K562 (cell line): ENCODE data around the gene TMEM135. TPM values are rescaled to one million over a fixed set of nuclear protein-coding genes. Genes with fewer than 3 reads are reported as not detected.

Experiments
- ATF7 ChIP-seq: fragments of 450-650 bp; IDR thresholded peaks from 2 replicates; pipeline ENCODE4 v1.7.1; 2014; ENCODE audit warnings: mild to moderate bottlenecking, moderate library complexity
- BACH1 ChIP-seq: fragments of 200-800 bp; sonication (Bioruptor generic); IDR thresholded peaks from 2 replicates; pipeline ENCODE4 v1.6.1; 2016; ENCODE audit warnings: missing genetic modification characterization, missing compliant biosample characterization
- CBFA2T3 ChIP-seq: fragments of 450-650 bp; IDR thresholded peaks from 2 replicates; pipeline ENCODE4 v1.6.1; 2017
- FOXK2 ChIP-seq, 2 experiments: fragments of 450-650 bp; IDR thresholded peaks in 1 of 2; conservative IDR thresholded peaks in 1 of 2; 2 replicates each; pipeline ENCODE4 v1.6.1; 2016; ENCODE audit warnings: low read depth in 2 of 2, mild to moderate bottlenecking in 1 of 2
- HNRNPUL1 ChIP-seq: fragments of 200-400 bp; formaldehyde crosslinking; IDR thresholded peaks from 2 replicates; pipeline ENCODE4 v1.6.1; 2017; ENCODE audit warnings: low read length
- KDM1A ChIP-seq, 2 experiments: fragments of 450-650 bp; IDR thresholded peaks; 2 replicates each; pipeline ENCODE4 v1.6.1; 2016; ENCODE audit warnings: mild to moderate bottlenecking in 2 of 2
- NFE2 ChIP-seq: IDR thresholded peaks from 2 replicates; pipeline ENCODE4 v1.6.1; 2014; ENCODE audit warnings: antibody characterized with exemption, low read depth
- RBM14 ChIP-seq: fragments of 200-400 bp; formaldehyde crosslinking; IDR thresholded peaks from 2 replicates; pipeline ENCODE4 v1.6.1; 2018; ENCODE audit warnings: low read depth, mild to moderate bottlenecking, low read length, moderate library complexity, borderline replicate concordance; ENCODE audit not compliant: insufficient read depth
- RCOR1 ChIP-seq, 2 experiments: IDR thresholded peaks; 2 replicates each; pipeline ENCODE4 v1.6.1; 2012; ENCODE audit warnings: low read depth in 2 of 2, low read length in 2 of 2, borderline replicate concordance in 1 of 2, improper control_type of control experiment in 1 of 2
- ZBTB9 ChIP-seq: fragments of 450-650 bp; formaldehyde crosslinking; IDR thresholded peaks from 2 replicates; pipeline ENCODE4 v1.4.0; 2020; ENCODE audit warnings: mild to moderate bottlenecking, moderate library complexity
- ZC3H4 ChIP-seq: sonication (generic); formaldehyde crosslinking; IDR thresholded peaks from 2 replicates; pipeline ENCODE4 v1.9.0; 2021; ENCODE audit warnings: missing genetic modification reagents, borderline replicate concordance
- ZFP36 ChIP-seq: fragments of 150-350 bp; IDR thresholded peaks from 2 replicates; pipeline ENCODE4 v1.6.1; 2018; ENCODE audit warnings: low read length, low read depth; ENCODE audit not compliant: partially characterized antibody
- ZNF212 ChIP-seq: fragments of 450-650 bp; formaldehyde crosslinking; IDR thresholded peaks from 2 replicates; pipeline ENCODE4 v1.4.0; 2020; ENCODE audit warnings: mild to moderate bottlenecking
- ZNF232 ChIP-seq: sonication (generic); formaldehyde crosslinking; IDR thresholded peaks from 2 replicates; pipeline ENCODE4 v1.8.0; 2022; ENCODE audit warnings: mild to moderate bottlenecking, missing genetic modification reagents
- ZNF24 ChIP-seq: fragments of 450-650 bp; IDR thresholded peaks from 2 replicates; pipeline ENCODE4 v1.6.1; 2016
- ZNF263 ChIP-seq: sonication (generic); formaldehyde crosslinking; IDR thresholded peaks from 2 replicates; pipeline ENCODE4 v1.8.0; 2022; ENCODE audit warnings: mild to moderate bottlenecking, missing genetic modification reagents, borderline replicate concordance
- ZNF316 ChIP-seq: fragments of 450-650 bp; IDR thresholded peaks from 2 replicates; pipeline ENCODE4 v1.6.1; 2016
- polyA plus RNA-seq, 8 experiments: library from polyadenylated mRNA; depleted of rRNA in 4 of 8; stranded (reverse) in 5 of 8; unstranded in 3 of 8; fragments of >200 nt; fragmentation: Nextera tagmentation in 2 of 8; fragmentation: Illumina TruSeq in 1 of 8; extraction: Ambion mirVana in 2 of 8; extraction: Trizol in 1 of 8; gene quantifications; 2 replicates each; pipeline versions ENCODE4 v1.2.1 to v1.2.3, GENCODE V29; 2011 to 2014; ENCODE audit warnings: inconsistent platforms in 1 of 8, missing spikeins in 1 of 8
- total RNA-seq, 7 experiments: library from RNA; depleted of rRNA in 6 of 7; stranded (reverse); fragments of >200 nt in 6 of 7; fragmentation: Illumina TruSeq in 2 of 7; extraction: Trizol in 2 of 7; gene quantifications; 2 replicates each; pipeline versions ENCODE4 v1.2.1 to v1.2.3, GENCODE V29; 2011 to 2021; ENCODE audit warnings: low replicate concordance in 1 of 7
- TF ChIP-seq, protein P1 (sequence below): fragments of 250-450 bp; sonication (Bioruptor Pico); IDR thresholded peaks from 2 replicates; pipeline ENCODE4 v1.5.0; 2021; ENCODE audit warnings: mild to moderate bottlenecking, moderate library complexity
- TF ChIP-seq, protein P2 (sequence below): fragments of 450-650 bp; IDR thresholded peaks from 2 replicates; pipeline ENCODE4 v1.6.1; 2016; ENCODE audit warnings: mild to moderate bottlenecking
- TF ChIP-seq, protein P3 (sequence below): sonication (generic); formaldehyde crosslinking; IDR thresholded peaks from 2 replicates; pipeline ENCODE4 v1.8.1; 2022; ENCODE audit warnings: missing genetic modification reagents

Gene TMEM135
- total and polyA plus RNA-seq, 9 of the 15 experiments (the other 6 are each of a cell fraction or from before 2014, with no cell fraction given) = 17.3 to 53.6 (median 24.9) TPM

GRCh38 chr11:87036756-87037449 is 831 bp upstream of the TMEM135 start (continued):
- TF ChIP-seq ZNF212 = no peak
- TF ChIP-seq RBM14 = no peak
- peak; percentile 54 for TF ChIP-seq NFE2
- peak; percentile 59; the same call in 1 of the 2 replicates for TF ChIP-seq ZNF263
- peak; percentile 25; the same call in 1 of the 2 replicates for TF ChIP-seq BACH1 (tag)
- TF ChIP-seq, protein P1, sequence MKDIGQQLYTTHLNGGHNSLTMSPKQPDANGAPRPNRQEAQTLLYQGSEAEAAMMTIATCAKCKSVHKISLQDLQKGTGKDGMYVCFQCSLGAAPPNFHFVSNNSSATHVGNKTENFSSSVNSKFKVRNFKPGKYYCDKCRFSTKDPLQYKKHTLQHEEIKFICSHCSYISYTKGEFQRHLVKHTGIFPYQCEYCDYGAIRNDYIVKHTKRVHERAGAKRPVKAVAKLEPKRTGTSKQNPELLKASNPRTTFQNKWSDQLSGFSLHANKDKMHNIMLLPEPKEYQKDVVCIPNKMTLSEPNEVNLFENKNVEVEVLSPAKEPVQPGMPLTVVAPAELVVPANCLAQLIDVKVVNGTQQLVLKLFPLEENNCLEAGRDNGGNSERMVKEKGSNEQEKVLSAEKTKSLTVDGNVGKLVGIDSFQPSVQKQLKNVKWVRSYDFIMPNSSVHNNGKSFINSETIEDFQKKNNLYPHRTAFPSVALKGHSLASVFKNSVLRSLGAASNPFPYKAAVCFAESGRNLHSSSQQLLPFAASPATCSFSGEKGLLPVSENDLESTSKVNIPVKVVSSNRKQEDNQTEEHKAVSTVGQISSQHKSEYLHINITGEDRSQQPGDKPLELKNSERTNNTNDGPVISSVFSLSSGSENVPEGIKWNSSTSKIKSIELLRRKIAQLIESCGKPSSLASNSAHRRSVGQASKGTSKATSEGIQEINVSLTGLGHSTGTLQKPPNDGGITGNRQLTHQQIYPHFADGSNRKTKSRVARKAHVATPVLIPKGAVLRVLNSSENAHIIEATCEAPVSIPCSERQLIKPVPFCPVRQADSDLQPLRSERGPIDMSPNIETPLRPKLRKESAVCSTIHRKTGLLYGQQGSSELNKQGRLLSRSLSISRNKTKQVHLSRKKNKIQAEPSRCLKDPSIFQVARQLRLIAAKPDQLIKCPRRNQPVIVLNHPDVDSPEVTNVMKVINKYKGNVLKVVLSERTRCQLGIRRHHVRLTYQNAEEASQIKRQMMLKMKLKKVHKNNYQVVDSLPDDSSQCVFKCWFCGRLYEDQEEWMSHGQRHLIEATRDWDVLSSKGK = no peak
- TF ChIP-seq, protein P2, sequence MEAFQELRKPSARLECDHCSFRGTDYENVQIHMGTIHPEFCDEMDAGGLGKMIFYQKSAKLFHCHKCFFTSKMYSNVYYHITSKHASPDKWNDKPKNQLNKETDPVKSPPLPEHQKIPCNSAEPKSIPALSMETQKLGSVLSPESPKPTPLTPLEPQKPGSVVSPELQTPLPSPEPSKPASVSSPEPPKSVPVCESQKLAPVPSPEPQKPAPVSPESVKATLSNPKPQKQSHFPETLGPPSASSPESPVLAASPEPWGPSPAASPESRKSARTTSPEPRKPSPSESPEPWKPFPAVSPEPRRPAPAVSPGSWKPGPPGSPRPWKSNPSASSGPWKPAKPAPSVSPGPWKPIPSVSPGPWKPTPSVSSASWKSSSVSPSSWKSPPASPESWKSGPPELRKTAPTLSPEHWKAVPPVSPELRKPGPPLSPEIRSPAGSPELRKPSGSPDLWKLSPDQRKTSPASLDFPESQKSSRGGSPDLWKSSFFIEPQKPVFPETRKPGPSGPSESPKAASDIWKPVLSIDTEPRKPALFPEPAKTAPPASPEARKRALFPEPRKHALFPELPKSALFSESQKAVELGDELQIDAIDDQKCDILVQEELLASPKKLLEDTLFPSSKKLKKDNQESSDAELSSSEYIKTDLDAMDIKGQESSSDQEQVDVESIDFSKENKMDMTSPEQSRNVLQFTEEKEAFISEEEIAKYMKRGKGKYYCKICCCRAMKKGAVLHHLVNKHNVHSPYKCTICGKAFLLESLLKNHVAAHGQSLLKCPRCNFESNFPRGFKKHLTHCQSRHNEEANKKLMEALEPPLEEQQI = 0 out of 2 replicates have a peak, but pooled peaks have one; percentile 20
- TF ChIP-seq KDM1A (IDR thresholded peaks at IDR 0.05) = peak; percentile 24 to 26; a peak in 1 of 4 replicates
- no peak for TF ChIP-seq ATF7
- peak; percentile 47; the same call in 1 of the 2 replicates for TF ChIP-seq CBFA2T3
- no peak for TF ChIP-seq ZBTB9 (CRISPR knock-in tag)
- 0 out of 4 replicates have a peak, but pooled peaks of 1 of the 2 experiments have one; percentile 8 for TF ChIP-seq FOXK2 (conservative IDR thresholded peaks at IDR 0.05 in 1 of 2, IDR thresholded peaks at IDR 0.05 in 1 of 2; ENCODE audit: low read depth in 2 of 2)
- TF ChIP-seq ZFP36 = peak; percentile 5
- TF ChIP-seq, protein P3, sequence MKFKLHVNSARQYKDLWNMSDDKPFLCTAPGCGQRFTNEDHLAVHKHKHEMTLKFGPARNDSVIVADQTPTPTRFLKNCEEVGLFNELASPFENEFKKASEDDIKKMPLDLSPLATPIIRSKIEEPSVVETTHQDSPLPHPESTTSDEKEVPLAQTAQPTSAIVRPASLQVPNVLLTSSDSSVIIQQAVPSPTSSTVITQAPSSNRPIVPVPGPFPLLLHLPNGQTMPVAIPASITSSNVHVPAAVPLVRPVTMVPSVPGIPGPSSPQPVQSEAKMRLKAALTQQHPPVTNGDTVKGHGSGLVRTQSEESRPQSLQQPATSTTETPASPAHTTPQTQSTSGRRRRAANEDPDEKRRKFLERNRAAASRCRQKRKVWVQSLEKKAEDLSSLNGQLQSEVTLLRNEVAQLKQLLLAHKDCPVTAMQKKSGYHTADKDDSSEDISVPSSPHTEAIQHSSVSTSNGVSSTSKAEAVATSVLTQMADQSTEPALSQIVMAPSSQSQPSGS (CRISPR knock-in tag) = no peak
- TF ChIP-seq ZNF24 = no peak
- TF ChIP-seq ZNF316 = peak; percentile 70
- no peak for TF ChIP-seq HNRNPUL1
- no peak for TF ChIP-seq ZNF232 (CRISPR knock-in tag)
- peak; percentile 86; the same call in 1 of the 2 replicates for TF ChIP-seq ZC3H4 (CRISPR knock-in tag)
- TF ChIP-seq RCOR1 (IDR thresholded peaks at IDR 0.05; ENCODE audit: borderline replicate concordance in 1 of 2, low read depth in 2 of 2, low read length in 2 of 2) = peak in 1 of 2 experiments; percentile 78; a peak in 1 of 4 replicates
